SK-N-SH (cell line): ENCODE measurements around the gene TMEM212. TPM values are rescaled to one million over a fixed set of nuclear protein-coding genes. Genes with fewer than 3 reads are reported as not detected.

ENCODE experiments used
- CTCF ChIA-PET: fragments of 300-600, 350-600 bp; formaldehyde crosslinking; extraction: SDS; loops from one replicate; lab custom pipeline; 2021; lab: Yijun Ruan, JAX
- POLR2A ChIA-PET: fragments of 350-600 bp; sonication (Branson Sonifier 250); formaldehyde crosslinking; extraction: SDS; loops from one replicate; lab custom pipeline; 2020; ENCODE audit warnings: antibody characterized with exemption, inconsistent platforms; lab: Yijun Ruan, JAX
- DNase-seq: peaks from one replicate; pipeline ENCODE4 v3.0.0; 2012
- H2AFZ ChIP-seq: fragments of 200-600 bp; sonication (generic); 2 replicates; pipeline ENCODE4 v1.8.1; 2016; ENCODE audit warnings: antibody characterized with exemption, mild to moderate bottlenecking, low read depth
- H3F3A ChIP-seq: fragments of 200-600 bp; sonication (generic); replicated peaks from 2 replicates; pipeline ENCODE3; 2016; ENCODE audit warnings: antibody characterized with exemption, mild to moderate bottlenecking; ENCODE audit not compliant: insufficient read depth
- H3K27ac ChIP-seq, 2 experiments: fragments of 200-500 bp in 1 of 2; fragments of 200-600 bp in 1 of 2; sonication (Bioruptor generic) in 1 of 2; sonication (generic), shearing (Covaris generic) in 1 of 2; 2 replicates each; pipeline versions ENCODE4 v1.5.1 to v1.6.1; 2014 to 2016; ENCODE audit warnings: low read depth in 2 of 2, inconsistent platforms in 1 of 2, low read length in 1 of 2, mild to moderate bottlenecking in 1 of 2, mixed read lengths in 1 of 2
- H3K27me3 ChIP-seq: fragments of 200-600 bp; sonication (generic), shearing (Covaris generic); 2 replicates; pipeline ENCODE4 v1.6.1; 2016; ENCODE audit warnings: mixed run types; ENCODE audit not compliant: insufficient read depth
- H3K36me3 ChIP-seq, 2 experiments: fragments of 200-500 bp in 1 of 2; fragments of 200-600 bp in 1 of 2; sonication (Bioruptor generic) in 1 of 2; sonication (generic) in 1 of 2; replicated peaks in 1 of 2; 2 replicates each; pipeline versions ENCODE3 to v1.5.1; 2014 to 2016; ENCODE audit warnings: low read length in 1 of 2, mild to moderate bottlenecking in 1 of 2; ENCODE audit not compliant: insufficient read depth in 2 of 2, control insufficient read depth in 1 of 2
- H3K4me1 ChIP-seq, 2 experiments: fragments of 200-500 bp in 1 of 2; fragments of 200-600 bp in 1 of 2; sonication (Bioruptor generic) in 1 of 2; sonication (generic), shearing (Covaris generic) in 1 of 2; 2 replicates each; pipeline versions ENCODE4 v1.5.1 to v1.6.1; 2014 to 2016; ENCODE audit warnings: low read depth in 1 of 2, low read length in 1 of 2, mixed run types in 1 of 2; ENCODE audit not compliant: insufficient read depth in 2 of 2, control insufficient read depth in 1 of 2
- H3K4me2 ChIP-seq: fragments of 200-600 bp; sonication (generic), shearing (Covaris generic); 2 replicates; pipeline ENCODE4 v1.6.1; 2017; ENCODE audit warnings: mixed run types
- H3K4me3 ChIP-seq, 2 experiments: fragments of 200-500 bp in 1 of 2; fragments of 200-600 bp in 1 of 2; sonication (Bioruptor generic) in 1 of 2; sonication (generic), shearing (Covaris generic) in 1 of 2; 2 replicates each; pipeline versions ENCODE4 v1.5.1 to v1.8.1; 2014 to 2016; ENCODE audit warnings: low read depth in 2 of 2, inconsistent platforms in 1 of 2, low read length in 1 of 2, mild to moderate bottlenecking in 1 of 2, mixed read lengths in 1 of 2, moderate library complexity in 1 of 2
- H3K79me2 ChIP-seq: fragments of 200-600 bp; sonication (generic); 2 replicates; pipeline ENCODE4 v1.8.1; 2017; ENCODE audit warnings: mild to moderate bottlenecking; ENCODE audit not compliant: insufficient read depth
- H3K9ac ChIP-seq: fragments of 200-600 bp; sonication (generic); 2 replicates; pipeline ENCODE4 v1.6.1; 2017; ENCODE audit warnings: mixed run types
- H3K9me2 ChIP-seq: fragments of 200-600 bp; sonication (generic); 2 replicates; pipeline ENCODE4 v1.6.1; 2017; ENCODE audit warnings: mixed run types
- H3K9me3 ChIP-seq: fragments of 200-600 bp; sonication (generic); 2 replicates; pipeline ENCODE4 v1.6.1; 2017; ENCODE audit warnings: mixed run types, mild to moderate bottlenecking, moderate library complexity
- H4K20me1 ChIP-seq: fragments of 200-600 bp; sonication (generic); 2 replicates; pipeline ENCODE4 v1.6.1; 2017; ENCODE audit warnings: mild to moderate bottlenecking, mixed run types; ENCODE audit not compliant: insufficient read depth
- ELF1 ChIP-seq: IDR thresholded peaks from 2 replicates; pipeline ENCODE4 v1.4.0; 2012
- EP300 ChIP-seq, 2 experiments: IDR thresholded peaks; 2 replicates each; pipeline versions ENCODE4 v1.4.0 to v1.6.1; 2012; ENCODE audit warnings: borderline replicate concordance in 1 of 2, low read depth in 1 of 2, low read length in 1 of 2
- EZH2phosphoT487 ChIP-seq: fragments of 200-600 bp; sonication (generic); IDR thresholded peaks from 2 replicates; pipeline ENCODE4 v1.6.1; 2017; ENCODE audit warnings: low read depth, mixed run types, mild to moderate bottlenecking, antibody characterized with exemption, moderate library complexity, borderline replicate concordance
- FOSL2 ChIP-seq: IDR thresholded peaks from 2 replicates; pipeline ENCODE4 v1.4.0; 2012; ENCODE audit warnings: low read depth, mild to moderate bottlenecking, moderate library complexity, borderline replicate concordance
- FOXJ3 ChIP-seq: sonication (generic); formaldehyde crosslinking; IDR thresholded peaks from 2 replicates; pipeline ENCODE4 v1.5.1; 2020; ENCODE audit warnings: mild to moderate bottlenecking, missing genetic modification reagents
- GABPA ChIP-seq: IDR thresholded peaks from 2 replicates; pipeline ENCODE4 v1.4.0; 2012; ENCODE audit warnings: low read depth, mild to moderate bottlenecking
- JUND ChIP-seq: IDR thresholded peaks from 2 replicates; pipeline ENCODE4 v1.4.0; 2012
- MAX ChIP-seq: IDR thresholded peaks from 2 replicates; pipeline ENCODE4 v1.4.0; 2012; ENCODE audit warnings: low read depth
- MEF2A ChIP-seq: IDR thresholded peaks from 2 replicates; pipeline ENCODE4 v1.4.0; 2012; ENCODE audit warnings: low read depth, borderline replicate concordance
- MXI1 ChIP-seq: IDR thresholded peaks from 2 replicates; pipeline ENCODE4 v1.6.1; 2012; ENCODE audit warnings: mild to moderate bottlenecking, low read depth, low read length, improper control_type of control experiment
- PBX3 ChIP-seq: IDR thresholded peaks from 2 replicates; pipeline ENCODE4; 2012
- POLR2AphosphoS5 ChIP-seq: IDR thresholded peaks from 2 replicates; pipeline ENCODE4 v1.6.1; 2012; ENCODE audit warnings: low read depth, low read length
- RFX5 ChIP-seq: IDR thresholded peaks from 2 replicates; pipeline ENCODE4 v1.6.1; 2012; ENCODE audit warnings: mild to moderate bottlenecking, improper control_type of control experiment, low read length
- SIN3A ChIP-seq: IDR thresholded peaks from 2 replicates; pipeline ENCODE4 v1.6.1; 2012; ENCODE audit warnings: low read depth, mild to moderate bottlenecking, low read length, moderate library complexity, borderline replicate concordance
- SMC3 ChIP-seq: IDR thresholded peaks from 2 replicates; pipeline ENCODE4 v1.6.1; 2012; ENCODE audit warnings: low read depth, low read length, improper control_type of control experiment
- TAF1 ChIP-seq: IDR thresholded peaks from 2 replicates; pipeline ENCODE4 v1.6.1; 2012; ENCODE audit warnings: low read depth, mild to moderate bottlenecking, low read length, moderate library complexity, borderline replicate concordance
- TCF12 ChIP-seq: IDR thresholded peaks from 2 replicates; pipeline ENCODE4 v1.4.0; 2012
- TEAD4 ChIP-seq: IDR thresholded peaks from 2 replicates; pipeline ENCODE4 v1.4.0; 2012; ENCODE audit warnings: mild to moderate bottlenecking, borderline replicate concordance; ENCODE audit not compliant: insufficient read depth
- USF2 ChIP-seq: fragments of 150-350 bp; IDR thresholded peaks from 2 replicates; pipeline ENCODE4 v1.6.1; 2017; ENCODE audit warnings: antibody characterized with exemption, low read length, low read depth, borderline replicate concordance
- YY1 ChIP-seq: IDR thresholded peaks from 2 replicates; pipeline ENCODE4 v1.4.0; 2012; ENCODE audit warnings: low read depth, mild to moderate bottlenecking
- WGBS: methylation state at CpG from one replicate; pipeline ENCODE4 v1.1.6; 2017; ENCODE audit warnings: low lambda C conversion rate; 5-methylcytosine and 5-hydroxymethylcytosine counted together
- polyA plus RNA-seq, 3 experiments: library from polyadenylated mRNA; depleted of rRNA; stranded (reverse); fragments of >200 nt; gene quantifications; 2 replicates each; pipeline ENCODE4 v1.2.3, GENCODE V29; 2012

Gene TMEM212
- polyA plus RNA-seq, 1 of the 3 experiments (the other 2 are of a cell fraction), result not detected

GRCh38 chr3:171850960-171851659 lies 8.0 kb downstream of the TMEM212 start:
- no peaks in the 10 kb centered on the region for H3K79me2 ChIP-seq
- no peak for DNase-seq
- no peak for TF ChIP-seq FOXJ3 (CRISPR knock-in tag)
- TF ChIP-seq RFX5, result no peak
- TF ChIP-seq TEAD4, result no peak
- TF ChIP-seq POLR2AphosphoS5, result no peak
- no peak for TF ChIP-seq YY1
- TF ChIP-seq SMC3, result no peak
- TF ChIP-seq FOSL2, result no peak
- no peak for TF ChIP-seq EP300 (IDR thresholded peaks at IDR 0.05; ENCODE audit: borderline replicate concordance in 1 of 2, low read depth in 1 of 2, low read length in 1 of 2)
- TF ChIP-seq EZH2phosphoT487, result no peak
- TF ChIP-seq MEF2A, result no peak
- no peak for TF ChIP-seq MXI1
- no peak for TF ChIP-seq GABPA
- no peak for TF ChIP-seq TAF1
- no peak for TF ChIP-seq USF2
- POLR2A ChIA-PET, result no interaction called here
- H3K4me1 ChIP-seq, result peaks cover 0 to 2% of the 10 kb centered on the region in 2 experiments; a peak in 1 of 4 replicates
- 95% methylated on average over 6 of the region's 6 CpGs for WGBS
- no peaks in the 10 kb centered on the region for H3K36me3 ChIP-seq
- H3K27me3 ChIP-seq, result no peaks in the 10 kb centered on the region
- peak overlapping the region in 1 of 2 experiments; percentile 35; a peak in 1 of 4 replicates for H3K27ac ChIP-seq
- H3K9me2 ChIP-seq, result no peaks in the 10 kb centered on the region
- H4K20me1 ChIP-seq, result no peaks in the 10 kb centered on the region
- CTCF ChIA-PET, result no interaction called here
- no peak overlapping the region for H3K9ac ChIP-seq
- no peak overlapping the region for H3K4me2 ChIP-seq
- no peak overlapping the region for H2AFZ ChIP-seq
- H3K9me3 ChIP-seq, result peaks cover 21% of the 10 kb centered on the region; the same call in 1 of the 2 replicates
- H3K4me3 ChIP-seq, result no peak overlapping the region
- H3F3A ChIP-seq, result no peaks in the 10 kb centered on the region

GRCh38 chr3:171851660-171852058 lies 8.5 kb downstream of the TMEM212 start:
- Histone ChIP-seq H3K4me2 (no peak overlapping the region), H3K27me3 (no peaks in the 10 kb centered on the region), H3K4me1 (peaks cover 0 to 2% of the 10 kb centered on the region in 2 experiments; a peak in 1 of 4 replicates), H3K9ac (no peak overlapping the region), H2AFZ (no peak overlapping the region), H3K79me2 (no peaks in the 10 kb centered on the region), H3F3A (no peaks in the 10 kb centered on the region), H4K20me1 (no peaks in the 10 kb centered on the region), H3K4me3 (no peak overlapping the region), H3K36me3 (no peaks in the 10 kb centered on the region), H3K9me2 (no peaks in the 10 kb centered on the region), H3K27ac (peak overlapping the region in 1 of 2 experiments; percentile 35; a peak in 1 of 4 replicates), H3K9me3 (peaks cover 21% of the 10 kb centered on the region; the same call in 1 of the 2 replicates)
- ChIA-PET POLR2A (no interaction called here), CTCF (no interaction called here)
- DNase-seq, result no peak
- 60% methylated on average over 5 of the region's 5 CpGs for WGBS
- TF ChIP-seq JUND (peak; percentile 59), ELF1 (no peak), MAX (no peak), SIN3A (no peak), PBX3 (peak; percentile 86), EP300 (IDR thresholded peaks at IDR 0.05; ENCODE audit: borderline replicate concordance in 1 of 2, low read depth in 1 of 2, low read length in 1 of 2) (peak in 1 of 2 experiments; percentile 62; a peak in 2 of 4 replicates), RFX5 (no peak), TCF12 (peak; percentile 58), FOSL2 (peak; percentile 53; the same call in 1 of the 2 replicates), TEAD4 (0 out of 2 replicates have a peak, but pooled peaks have one; percentile 12)
